HepG2 (cell line): Measurements from ENCODE around the gene DCUN1D4. TPM values are rescaled to one million over a fixed set of nuclear protein-coding genes. Genes with fewer than 3 reads are reported as not detected.

Experiments
- CREB3 ChIP-seq: sonication (generic); formaldehyde crosslinking; IDR thresholded peaks from 2 replicates; pipeline ENCODE4 v1.5.0; 2020; ENCODE audit warnings: missing genetic modification reagents
- E2F2 ChIP-seq: sonication (generic); formaldehyde crosslinking; IDR thresholded peaks from 2 replicates; pipeline ENCODE4 v1.4.0; 2020; ENCODE audit warnings: missing genetic modification reagents, borderline replicate concordance
- FOXA3 ChIP-seq: IDR thresholded peaks from 2 replicates; pipeline ENCODE4 v1.6.1; 2016; ENCODE audit warnings: missing genetic modification reagents, missing compliant biosample characterization
- HOMEZ ChIP-seq: IDR thresholded peaks from 2 replicates; pipeline ENCODE4 v1.6.1; 2016; ENCODE audit warnings: low read depth
- NFIB ChIP-seq: sonication (generic); formaldehyde crosslinking; IDR thresholded peaks from 2 replicates; pipeline ENCODE4 v1.9.0; 2021; ENCODE audit warnings: missing genetic modification reagents, mild to moderate bottlenecking, borderline replicate concordance
- NR3C1 ChIP-seq: sonication (generic); formaldehyde crosslinking; IDR thresholded peaks from 2 replicates; pipeline ENCODE4 v1.4.0; 2020; ENCODE audit warnings: missing genetic modification reagents
- POLR2AphosphoS5 ChIP-seq: IDR thresholded peaks from 2 replicates; pipeline ENCODE4 v1.6.1; 2012; ENCODE audit warnings: low read depth, low read length
- RAD21 ChIP-seq: fragments of 450-650 bp; formaldehyde crosslinking; IDR thresholded peaks from 2 replicates; pipeline ENCODE4 v1.5.0; 2020; ENCODE audit warnings: mild to moderate bottlenecking
- SP2 ChIP-seq: sonication (generic); formaldehyde crosslinking; IDR thresholded peaks from 2 replicates; pipeline ENCODE4 v1.5.1; 2020; ENCODE audit warnings: mild to moderate bottlenecking, missing genetic modification reagents
- STAG1 ChIP-seq: sonication (generic); formaldehyde crosslinking; IDR thresholded peaks from 2 replicates; pipeline ENCODE4 v1.4.0; 2020; ENCODE audit warnings: missing genetic modification reagents
- TBX3 ChIP-seq: fragments of 450-650 bp; IDR thresholded peaks from 2 replicates; pipeline ENCODE4 v1.6.1; 2017; ENCODE audit warnings: antibody characterized with exemption, mild to moderate bottlenecking, inconsistent platforms, borderline replicate concordance
- TCF7L2 ChIP-seq: IDR thresholded peaks from 2 replicates; pipeline ENCODE4 v1.6.1; 2011; ENCODE audit warnings: mild to moderate bottlenecking, low read depth, low read length, moderate library complexity
- THAP11 ChIP-seq: IDR thresholded peaks from 2 replicates; pipeline ENCODE4 v1.6.1; 2016; ENCODE audit warnings: missing biosample characterization, missing genetic modification reagents
- TSC22D2 ChIP-seq: sonication (generic); formaldehyde crosslinking; IDR thresholded peaks from 2 replicates; pipeline ENCODE4 v1.5.1; 2020; ENCODE audit warnings: missing genetic modification reagents, mild to moderate bottlenecking, borderline replicate concordance
- ZFP90 ChIP-seq: sonication (generic); formaldehyde crosslinking; IDR thresholded peaks from 2 replicates; pipeline ENCODE4 v1.8.0; 2022; ENCODE audit warnings: missing genetic modification reagents, mild to moderate bottlenecking, inconsistent platforms, borderline replicate concordance
- ZFY ChIP-seq: sonication (generic); formaldehyde crosslinking; IDR thresholded peaks from 2 replicates; pipeline ENCODE4 v1.4.0; 2020; ENCODE audit warnings: missing genetic modification reagents
- ZNF276 ChIP-seq: sonication (generic); formaldehyde crosslinking; IDR thresholded peaks from 2 replicates; pipeline ENCODE4 v1.4.0; 2020; ENCODE audit warnings: mild to moderate bottlenecking, low read depth, missing genetic modification reagents
- ZNF326 ChIP-seq: sonication (generic); formaldehyde crosslinking; IDR thresholded peaks from 2 replicates; pipeline ENCODE4 v1.4.0; 2020; ENCODE audit warnings: missing genetic modification reagents, borderline replicate concordance
- ZNF496 ChIP-seq: sonication (generic); formaldehyde crosslinking; IDR thresholded peaks from 2 replicates; pipeline ENCODE4 v1.8.1; 2023; ENCODE audit warnings: mild to moderate bottlenecking, moderate library complexity, missing genetic modification reagents; ENCODE audit not compliant: insufficient replicate concordance
- ZNF512 ChIP-seq: sonication (generic); formaldehyde crosslinking; IDR thresholded peaks from 2 replicates; pipeline ENCODE4 v1.4.0; 2020; ENCODE audit warnings: mild to moderate bottlenecking, missing genetic modification reagents
- ZNF549 ChIP-seq: sonication (generic); formaldehyde crosslinking; IDR thresholded peaks from 2 replicates; pipeline ENCODE4 v1.5.0; 2020; ENCODE audit warnings: missing genetic modification reagents
- ZNF569 ChIP-seq: sonication (generic); formaldehyde crosslinking; IDR thresholded peaks from 2 replicates; pipeline ENCODE4 v1.5.0; 2020; ENCODE audit warnings: mild to moderate bottlenecking, missing genetic modification reagents, moderate library complexity, borderline replicate concordance
- ZNF674 ChIP-seq: sonication (generic); formaldehyde crosslinking; IDR thresholded peaks from 2 replicates; pipeline ENCODE4 v1.5.0; 2020; ENCODE audit warnings: low read depth, mild to moderate bottlenecking, missing genetic modification reagents
- ZNF766 ChIP-seq: sonication (generic); formaldehyde crosslinking; IDR thresholded peaks from 2 replicates; pipeline ENCODE4 v1.5.0; 2020; ENCODE audit warnings: missing genetic modification reagents, borderline replicate concordance
- polyA plus RNA-seq, 8 experiments: library from polyadenylated mRNA; depleted of rRNA in 3 of 8; stranded (reverse) in 7 of 8; unstranded in 1 of 8; fragments of >200 nt; fragmentation: Illumina TruSeq in 4 of 8; extraction: Trizol in 4 of 8; gene quantifications; 2 replicates each; pipeline versions ENCODE4 v1.2.1 to v1.2.3, GENCODE V29; 2011 to 2016; ENCODE audit warnings: low read depth in 4 of 8, missing spikeins in 1 of 8, mixed read lengths in 1 of 8; ENCODE audit not compliant: insufficient read depth in 1 of 8
- total RNA-seq, 5 experiments: library from RNA; depleted of rRNA; stranded (reverse); fragments of >200 nt; fragmentation: Illumina TruSeq; extraction: Trizol; gene quantifications; 2 replicates each; pipeline ENCODE4 v1.2.3, GENCODE V29; 2016; ENCODE audit warnings: low read depth in 1 of 5

The DCUN1D4 gene
- total and polyA plus RNA-seq, 2 of the 13 experiments (the other 11 are each of a cell fraction or from before 2014, with no cell fraction given), result 27.9 to 44.4 TPM

- no peak for TF ChIP-seq TCF7L2
- TF ChIP-seq ZFY (CRISPR knock-in tag), result no peak
- no peak for TF ChIP-seq ZNF512 (CRISPR knock-in tag)
- TF ChIP-seq ZNF326 (CRISPR knock-in tag), result no peak
- no peak for TF ChIP-seq THAP11
- no peak for TF ChIP-seq TBX3
- TF ChIP-seq RAD21, result peak; percentile 70
- no peak for TF ChIP-seq ZNF674 (CRISPR knock-in tag)
- TF ChIP-seq NR3C1, result no peak
- peak; percentile 26; the same call in 1 of the 2 replicates for TF ChIP-seq FOXA3 (CRISPR knock-in tag)
- no peak for TF ChIP-seq SP2 (CRISPR knock-in tag)
- no peak for TF ChIP-seq NFIB (CRISPR knock-in tag)
- no peak for TF ChIP-seq ZNF276 (CRISPR knock-in tag)
- TF ChIP-seq POLR2AphosphoS5, result no peak
- no peak for TF ChIP-seq CREB3 (CRISPR knock-in tag)
- no peak for TF ChIP-seq E2F2 (CRISPR knock-in tag)
- peak; percentile 79 for TF ChIP-seq STAG1 (CRISPR knock-in tag)
- no peak for TF ChIP-seq ZFP90 (CRISPR knock-in tag)
- TF ChIP-seq ZNF496 (CRISPR knock-in tag), result no peak
- no peak for TF ChIP-seq ZNF569 (CRISPR knock-in tag)
- TF ChIP-seq HOMEZ (CRISPR knock-in tag), result no peak
- TF ChIP-seq ZNF549 (CRISPR knock-in tag), result no peak
- no peak for TF ChIP-seq ZNF766 (CRISPR knock-in tag)
- no peak for TF ChIP-seq TSC22D2 (CRISPR knock-in tag)
Measured at GRCh38 chr4:51895816-51896408, 53.0 kb downstream of the DCUN1D4 start (continued).
